T-helper 1 cell (primary cell): Measurements from ENCODE around the gene AK4.
"Not testable (repeated sequence)": the region's sequence is repeated elsewhere in the genome, so short reads cannot be mapped to it uniquely, and the experiment has no call there.

ENCODE experiments used
- DNase-seq, 5 donors: peaks; one replicate each; pipeline ENCODE4 v3.0.0-alpha.2; 2012 to 2020
- total RNA-seq, 4 donors: gene quantifications; one replicate each; lab custom pipeline; 2026; lab: John Stamatoyannopoulos, UW

Gene AK4
- 0 to 0.08 (median 0) reads per million in 4 donors for total RNA-seq

DNA sequence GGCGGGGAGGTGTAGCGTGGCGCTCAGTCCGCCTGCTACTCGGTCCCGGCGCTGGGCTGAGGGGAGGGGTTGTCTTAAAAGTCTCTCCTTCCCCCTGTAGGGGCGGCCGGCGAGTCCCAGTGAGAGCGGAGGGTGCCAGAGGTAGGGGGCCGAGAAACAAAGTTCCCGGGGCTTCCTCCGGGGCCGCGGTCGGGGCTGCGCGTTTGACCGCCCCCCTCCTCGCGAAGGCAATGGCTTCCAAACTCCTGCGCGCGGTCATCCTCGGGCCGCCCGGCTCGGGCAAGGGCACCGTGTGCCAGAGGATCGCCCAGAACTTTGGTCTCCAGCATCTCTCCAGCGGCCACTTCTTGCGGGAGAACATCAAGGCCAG lies at the start of gene AK4:
Gene AK4 (plus strand): TSS at position 26 of the 370 bp plus-strand sequence. CDS start 205 bp downstream, at position 231.
- not testable (repeated sequence) for DNase-seq

DNA sequence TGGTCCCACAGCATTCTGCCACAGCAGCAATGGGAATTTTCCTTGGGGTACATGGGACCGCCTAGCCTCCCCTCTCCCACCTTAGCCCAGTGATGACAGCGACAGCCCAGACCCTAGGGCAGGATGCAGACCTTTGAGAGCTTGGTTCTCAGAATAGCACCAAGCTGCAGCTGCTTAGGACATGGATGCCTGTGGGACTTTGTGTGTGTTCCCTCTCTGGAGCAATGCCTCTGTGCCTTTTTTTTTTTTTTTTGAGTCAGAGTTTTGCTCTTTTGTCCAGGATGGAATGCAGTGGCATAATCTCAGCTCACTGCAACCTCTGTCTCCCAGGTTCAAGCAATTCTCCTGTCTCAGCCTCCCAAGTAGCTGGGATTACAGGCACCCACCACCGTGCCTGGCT lies 44.2 kb upstream of the AK4 start:
- no peak for DNase-seq

DNA sequence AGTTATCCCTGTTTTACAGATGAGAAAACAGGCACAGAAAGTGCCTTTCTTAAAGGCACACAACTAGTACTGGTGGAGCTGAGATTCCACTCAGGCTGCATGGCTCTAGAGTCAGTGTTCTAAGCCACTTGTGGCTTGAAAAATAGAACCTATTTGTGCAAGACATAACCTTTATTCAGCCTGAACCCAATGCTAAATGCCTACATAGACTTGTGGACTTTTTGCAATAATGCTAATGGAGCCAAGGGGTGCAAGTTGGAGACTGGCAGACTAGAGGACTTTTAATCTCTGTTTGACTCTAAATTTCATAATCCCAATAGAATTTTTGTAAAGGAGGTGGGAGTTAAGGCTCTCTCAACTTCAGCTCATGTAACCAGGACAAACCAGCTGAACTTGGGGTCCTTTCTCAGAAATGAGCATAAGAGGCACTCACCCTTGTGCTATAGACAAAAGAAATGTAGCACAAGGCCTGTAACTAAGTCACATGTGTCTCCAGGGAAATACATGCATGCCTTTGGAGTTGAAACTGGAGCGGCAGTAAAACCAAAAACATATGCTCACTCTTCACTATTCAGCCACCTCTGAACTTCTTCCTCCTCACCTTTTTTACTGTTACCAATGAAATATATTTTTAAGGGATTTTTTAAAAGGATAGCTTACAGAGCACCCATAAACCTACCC lies 43.0 kb upstream of the AK4 start:
- DNase-seq = no peak

DNA sequence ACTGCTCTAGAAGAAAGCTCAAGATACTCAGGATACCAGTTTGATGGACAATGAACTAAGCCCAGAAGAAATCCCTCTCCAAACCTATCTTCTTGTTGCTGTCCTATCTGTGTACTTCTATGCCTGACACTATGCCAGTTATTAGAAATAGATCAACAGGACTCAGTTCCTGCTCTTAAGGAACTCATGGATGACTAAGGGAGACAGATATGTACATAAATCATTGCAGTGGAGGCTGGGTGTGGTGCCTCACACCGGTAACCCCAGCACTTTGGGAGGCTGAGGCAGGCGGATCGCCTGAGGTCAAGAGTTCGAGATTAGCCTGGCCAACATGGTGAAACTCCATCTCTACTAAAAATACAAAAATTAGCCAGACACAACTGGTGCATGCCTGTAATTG lies 42.4 kb upstream of the AK4 start:
- DNase-seq = no peak

DNA sequence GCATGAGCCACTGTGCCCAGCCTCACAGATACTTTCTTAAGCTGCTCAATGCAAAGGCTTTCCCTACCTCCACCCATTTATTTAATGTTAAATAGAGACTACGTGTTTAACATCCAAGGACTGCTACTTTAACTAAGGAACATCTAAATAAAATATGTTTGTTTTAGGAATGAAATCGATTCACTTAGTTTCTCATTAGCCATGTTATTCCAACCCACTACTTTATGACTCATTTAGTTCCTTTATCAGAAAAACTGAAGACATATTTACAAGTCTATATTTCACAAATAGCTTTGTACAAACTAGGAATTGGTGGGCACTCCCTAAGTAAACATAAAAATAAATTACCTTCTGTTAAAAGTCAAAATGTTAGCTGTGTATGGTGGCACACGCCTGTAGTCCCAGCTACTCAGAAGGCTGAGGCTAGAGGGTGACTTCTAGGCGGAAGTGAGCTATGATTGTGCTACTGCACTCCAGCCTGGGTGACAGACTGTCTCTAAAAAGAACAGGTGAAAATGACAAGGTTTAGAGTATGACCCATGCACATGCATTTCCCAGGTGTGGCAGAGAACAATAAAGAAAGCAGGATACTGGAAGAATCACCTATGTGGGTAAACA lies 39.9 kb upstream of the AK4 start:
- DNase-seq = no peak

DNA sequence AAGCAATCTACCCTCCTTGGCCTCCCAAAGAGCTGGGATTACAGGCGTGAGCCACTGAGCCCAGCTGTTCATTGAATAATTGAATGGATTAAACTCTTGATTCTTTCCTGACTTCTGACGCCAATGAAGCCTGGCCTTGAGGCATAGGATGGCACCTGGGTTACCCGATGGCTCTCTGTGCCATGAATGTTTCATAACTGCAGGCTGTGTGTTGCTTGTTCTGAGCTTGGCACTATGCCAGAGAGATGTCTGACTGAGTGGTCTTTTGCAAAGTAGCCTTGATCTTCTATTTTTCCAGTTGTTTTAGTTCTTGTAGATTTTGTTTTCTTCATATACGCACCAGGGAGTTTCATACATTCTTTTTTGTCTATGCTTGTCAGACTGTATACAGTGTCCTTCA lies 38.5 kb upstream of the AK4 start:
- DNase-seq = no peak

DNA sequence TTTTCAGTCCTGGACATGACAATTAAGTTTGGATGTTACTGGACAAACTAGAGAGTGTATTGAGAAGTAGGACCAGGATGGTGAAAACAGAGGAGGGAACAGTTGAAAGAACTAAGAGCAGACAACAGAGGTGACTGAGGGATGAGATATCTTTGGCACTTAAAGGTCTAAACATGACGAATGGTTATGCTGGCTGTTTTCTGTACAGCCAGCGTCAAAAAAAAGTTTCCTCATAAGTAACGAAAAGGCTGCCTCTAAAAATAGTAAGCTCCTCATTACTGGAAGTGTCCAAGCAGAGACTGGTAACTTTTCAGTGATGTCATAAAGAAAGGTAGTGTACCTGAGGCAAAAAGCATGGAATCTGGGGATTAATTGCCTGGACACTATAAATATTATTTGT lies 35.2 kb upstream of the AK4 start:
- DNase-seq = no peak

DNA sequence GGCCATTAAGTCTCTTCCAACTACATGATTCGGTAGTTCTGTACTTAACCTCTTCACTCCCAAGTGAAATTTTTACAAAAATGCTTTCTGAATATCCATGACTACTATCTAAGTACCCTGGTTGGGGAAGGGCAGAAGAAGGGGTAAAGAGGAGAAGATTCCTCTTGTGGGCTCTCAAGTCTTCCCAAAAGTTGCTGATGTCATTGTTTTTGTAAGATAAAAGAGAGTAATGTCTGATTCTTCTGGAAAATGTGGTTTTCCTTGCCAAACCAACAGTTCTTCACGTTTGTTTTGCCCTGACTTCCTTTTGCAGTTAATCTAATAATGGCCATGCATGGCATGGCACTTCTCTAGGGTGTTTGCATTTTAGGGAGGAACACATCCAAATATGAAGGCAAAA lies 34.7 kb upstream of the AK4 start:
- DNase-seq = no peak

DNA sequence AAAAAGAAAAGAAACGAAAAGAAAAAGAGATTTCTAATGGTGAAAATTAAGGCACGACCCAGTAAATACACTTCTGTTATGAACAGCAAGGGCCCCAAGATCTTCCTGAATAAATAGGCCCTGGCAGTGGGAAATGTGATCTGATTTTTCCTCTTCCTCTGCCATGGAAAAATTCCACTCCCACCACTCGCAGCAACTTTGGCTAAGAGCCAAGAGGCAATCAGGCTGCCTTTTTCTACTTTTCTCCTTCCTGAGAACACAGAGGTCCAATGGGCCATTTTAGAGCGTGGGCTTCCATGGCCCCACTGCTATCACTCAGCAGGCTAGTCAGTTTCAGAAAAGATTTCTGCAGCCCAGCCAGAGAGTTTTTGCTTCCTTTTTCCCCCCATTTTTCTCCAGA lies 33.7 kb upstream of the AK4 start:
- no peak for DNase-seq

DNA sequence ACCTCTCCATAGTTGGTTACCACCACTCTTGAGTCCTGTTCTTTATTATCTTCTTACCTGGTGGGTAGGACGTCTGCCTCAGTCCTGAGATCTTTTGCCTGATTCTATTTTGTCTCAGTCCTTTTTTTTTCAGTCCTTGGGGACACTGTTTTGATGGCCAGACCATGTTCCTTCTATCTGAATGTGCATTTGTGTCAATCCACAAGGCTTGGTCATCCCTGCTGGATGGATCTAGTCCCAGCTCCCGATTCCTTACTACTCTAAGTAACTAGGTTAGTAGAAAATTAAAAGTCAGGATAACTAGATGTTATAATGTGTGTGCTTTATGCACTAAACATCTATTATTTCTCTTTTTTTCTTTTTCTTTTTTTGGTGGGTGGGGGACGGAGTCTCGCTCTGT lies 28.1 kb upstream of the AK4 start:
- no peak for DNase-seq

DNA sequence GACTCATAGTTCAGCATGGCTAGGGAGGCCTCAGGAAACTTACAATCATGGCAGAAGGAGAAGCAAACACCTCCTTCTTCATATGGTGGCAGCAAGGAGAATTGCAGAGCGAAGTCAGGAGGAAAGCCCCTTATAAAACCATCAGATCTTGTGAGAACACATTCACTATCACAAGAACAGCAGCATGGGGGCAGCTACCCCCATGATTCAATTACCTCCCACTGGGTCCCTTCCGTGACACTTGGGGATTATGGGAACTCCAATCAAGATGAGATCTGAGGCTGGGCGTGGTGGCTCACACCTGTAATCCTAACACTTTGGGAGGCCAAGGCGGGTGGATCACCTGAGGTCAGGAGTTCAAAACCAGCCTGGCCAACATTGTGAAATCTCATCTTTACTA lies 18.9 kb upstream of the AK4 start:
- not testable (repeated sequence) for DNase-seq

DNA sequence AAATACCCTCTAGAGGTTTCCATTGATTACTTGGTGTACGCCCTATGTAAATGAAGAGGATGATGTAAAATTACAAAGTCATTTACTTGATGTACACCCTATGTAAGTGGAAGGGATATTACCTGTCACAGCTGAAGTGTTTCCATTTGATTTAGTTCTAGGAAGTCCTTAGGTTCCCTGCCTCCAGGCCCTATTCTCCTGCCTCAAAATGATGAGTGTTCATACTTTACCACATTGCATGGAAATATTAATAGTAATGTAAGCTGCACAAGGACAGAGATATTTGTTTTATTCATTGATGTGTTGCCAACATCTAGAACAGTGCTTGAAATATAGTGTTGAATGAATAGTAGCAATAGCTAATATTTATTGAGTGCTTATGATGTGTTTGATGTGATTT lies 9.5 kb upstream of the AK4 start:
- no peak for DNase-seq

DNA sequence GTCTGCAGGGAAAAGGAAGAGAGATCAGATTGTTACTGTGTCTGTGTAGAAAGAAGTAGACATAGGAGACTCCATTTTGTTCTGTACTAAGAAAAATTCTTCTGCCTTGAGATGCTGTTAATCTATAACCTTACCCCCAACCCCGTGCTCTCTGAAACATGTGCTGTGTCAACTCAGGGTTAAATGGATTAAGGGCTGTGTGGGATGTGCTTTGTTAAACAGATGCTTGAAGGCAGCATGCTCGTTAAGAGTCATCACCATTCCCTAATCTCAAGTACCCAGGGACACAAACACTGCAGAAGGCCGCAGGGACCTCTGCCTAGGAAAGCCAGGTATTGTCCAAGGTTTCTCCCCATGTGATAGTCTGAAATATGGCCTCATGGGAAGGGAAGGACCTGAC lies 8.2 kb upstream of the AK4 start:
- not testable (repeated sequence) for DNase-seq

DNA sequence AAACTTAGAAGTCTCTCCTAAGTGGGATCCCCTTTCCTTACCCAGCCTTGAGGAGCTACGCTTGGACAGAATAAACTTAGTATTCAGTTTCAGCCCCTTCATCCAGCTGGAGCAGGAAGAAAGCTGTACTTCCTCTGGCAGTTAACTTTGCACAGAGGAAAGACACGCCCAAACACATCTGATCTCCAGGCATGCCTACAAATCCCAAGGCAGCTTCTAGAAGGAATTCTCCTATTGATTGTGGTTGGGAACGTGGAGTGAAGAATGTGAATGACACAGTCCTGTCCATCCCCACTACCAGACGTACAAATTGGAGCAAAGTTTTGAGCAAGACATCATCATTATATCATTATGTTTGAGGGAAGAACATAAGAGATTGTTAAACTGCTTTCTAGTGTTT lies 6.6 kb upstream of the AK4 start:
- DNase-seq = no peak

DNA sequence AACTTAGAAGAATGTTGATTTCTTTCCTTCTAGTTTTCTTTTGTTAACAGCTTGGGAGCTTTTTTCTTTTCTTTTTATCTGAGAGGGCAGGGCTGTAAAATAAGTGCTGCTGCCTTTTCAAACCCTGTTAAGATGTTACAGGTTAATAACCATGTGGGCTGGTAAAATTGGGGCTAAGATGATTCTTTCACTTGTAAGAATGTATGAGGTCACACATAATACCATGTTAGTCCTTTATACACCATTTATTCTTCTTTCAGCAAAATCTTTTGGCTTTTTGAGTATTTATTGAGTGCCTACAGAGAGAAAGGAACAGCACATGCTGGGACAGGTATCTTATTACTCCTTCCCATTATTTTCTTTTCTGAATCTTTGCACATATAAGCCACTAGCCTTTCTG lies 6.1 kb upstream of the AK4 start:
- no peak for DNase-seq

DNA sequence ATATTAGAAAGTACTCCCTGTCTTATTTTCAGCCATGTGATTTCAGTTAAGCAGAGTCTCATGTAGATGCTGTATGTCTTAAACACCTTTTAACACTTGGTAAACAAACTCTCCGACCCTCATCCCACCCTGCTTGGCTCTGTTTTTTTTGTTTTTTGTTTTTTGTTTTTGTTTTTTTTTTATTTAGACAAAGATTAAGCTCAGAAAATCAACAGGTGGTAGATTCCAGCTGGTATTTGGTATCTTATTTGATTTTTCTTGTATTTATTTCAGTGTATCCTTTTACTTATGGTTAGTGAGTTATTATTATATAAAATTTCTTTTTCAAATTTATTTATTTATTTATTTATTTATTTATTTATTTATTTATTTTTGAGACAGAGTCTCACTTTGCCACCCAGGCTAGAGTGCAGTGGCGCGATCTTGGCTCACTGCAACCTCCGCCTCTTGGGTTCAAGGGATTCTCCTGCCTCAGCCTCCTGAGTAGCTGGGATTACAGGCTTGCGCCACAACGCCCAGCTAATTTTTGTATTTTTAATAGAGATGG lies 4.8 kb upstream of the AK4 start:
- DNase-seq = not testable (repeated sequence)

DNA sequence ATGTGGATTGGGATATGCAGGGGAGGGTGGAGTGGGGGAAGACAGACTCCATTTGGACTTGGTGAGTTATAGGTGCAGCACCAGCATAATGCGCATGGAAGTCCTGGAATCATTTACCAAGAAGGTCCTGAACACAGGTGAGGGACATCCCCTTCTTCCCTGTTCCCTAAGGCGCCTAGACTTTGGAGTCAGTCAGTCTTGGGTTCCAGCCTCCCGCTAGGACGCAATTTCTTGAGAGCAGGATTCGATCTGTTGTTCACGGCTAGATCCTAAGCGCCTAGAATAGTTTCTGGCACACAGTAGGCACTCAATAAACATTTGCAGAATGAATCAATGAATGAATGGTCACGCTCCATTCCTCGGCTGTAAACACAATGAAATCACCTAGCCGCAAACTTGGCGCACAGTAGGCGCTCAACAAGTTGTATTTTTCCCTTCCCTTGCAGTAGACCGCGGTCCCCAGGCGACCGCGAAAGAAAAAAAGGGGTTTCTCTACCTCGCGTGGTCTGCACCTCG lies 1.0 kb upstream of the AK4 start:
- no peak for DNase-seq

DNA sequence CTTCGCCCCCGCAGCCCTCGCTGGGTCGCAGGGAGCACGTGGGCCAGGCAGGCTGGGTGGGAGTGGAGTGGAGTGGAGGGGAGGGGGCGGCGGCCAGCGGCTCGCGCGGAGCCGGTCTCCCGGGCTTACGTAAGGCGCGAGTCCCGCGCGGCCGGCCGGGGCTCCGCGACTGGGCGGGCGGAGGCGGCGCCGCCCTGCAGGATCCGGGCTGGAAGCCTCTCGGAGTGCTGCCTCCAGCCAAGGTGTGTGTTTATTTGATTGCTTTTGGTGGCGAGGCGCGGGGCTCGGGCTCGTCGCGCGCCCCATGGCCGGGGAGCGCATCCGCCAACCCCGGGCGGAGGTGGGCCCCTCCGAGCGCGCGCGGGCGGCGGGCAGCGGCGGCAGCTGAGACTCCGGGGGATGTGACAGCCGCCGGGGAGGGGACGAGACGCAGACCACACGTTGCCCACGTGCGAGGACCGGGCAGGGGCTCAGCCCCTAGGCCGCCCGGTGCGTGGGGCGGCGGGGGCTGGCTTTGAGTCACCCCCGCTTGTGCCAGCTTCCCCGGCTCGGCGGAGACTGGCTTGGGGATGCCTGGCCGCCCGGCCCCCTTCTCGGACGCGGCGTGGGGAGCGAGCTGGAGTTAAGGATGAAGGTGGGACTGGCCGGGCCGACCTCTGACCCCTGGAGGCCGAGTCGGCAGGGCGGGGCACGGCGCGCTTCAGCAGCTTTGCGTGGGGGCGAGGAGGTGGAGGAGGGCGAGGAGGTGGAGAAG lies 402 bp upstream of the AK4 start:
- peak in 2 of 5 donors; percentile 1 to 47 for DNase-seq

DNA sequence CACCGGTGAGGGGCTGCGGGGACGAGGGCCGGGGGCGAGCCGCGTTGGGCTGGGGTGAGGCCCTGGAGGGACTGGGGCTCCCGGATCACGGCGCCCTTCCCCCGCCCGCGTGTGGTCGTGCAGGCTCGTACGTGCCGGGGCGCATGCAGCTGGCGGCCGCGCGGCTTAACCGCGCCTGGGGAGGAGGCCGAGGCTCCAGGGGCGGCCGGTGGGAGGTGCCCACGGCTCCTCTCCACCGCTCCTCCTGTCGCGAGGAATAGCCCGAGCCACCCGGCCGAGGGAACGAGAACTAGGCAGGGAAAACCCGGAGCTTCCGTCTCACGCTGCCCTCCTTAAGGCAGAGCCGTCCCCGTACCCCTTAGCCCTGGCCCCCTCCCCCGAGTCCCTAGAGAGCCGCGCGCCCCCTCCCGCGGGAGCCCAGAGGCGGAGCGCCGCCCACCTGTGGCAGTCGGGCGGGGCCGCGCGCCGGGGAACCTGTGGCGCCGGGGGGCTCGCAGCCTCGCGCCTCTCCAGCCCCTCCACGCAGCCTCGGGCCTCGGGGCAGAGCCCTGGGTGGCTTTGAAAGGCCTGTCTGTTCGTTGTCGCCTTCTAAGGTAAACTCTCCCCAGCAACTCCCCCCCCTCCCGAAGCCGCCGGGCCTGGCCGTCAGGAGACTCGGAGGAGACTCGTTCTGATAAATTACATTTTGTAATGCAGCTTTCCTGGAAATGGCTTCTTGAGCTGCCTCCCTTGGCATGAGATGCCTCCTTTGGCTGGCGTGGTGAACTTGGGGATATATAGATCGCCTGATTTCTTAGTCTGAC lies 746 bp downstream of the AK4 start:
- peak in 2 of 5 donors; percentile 2 to 49 for DNase-seq

DNA sequence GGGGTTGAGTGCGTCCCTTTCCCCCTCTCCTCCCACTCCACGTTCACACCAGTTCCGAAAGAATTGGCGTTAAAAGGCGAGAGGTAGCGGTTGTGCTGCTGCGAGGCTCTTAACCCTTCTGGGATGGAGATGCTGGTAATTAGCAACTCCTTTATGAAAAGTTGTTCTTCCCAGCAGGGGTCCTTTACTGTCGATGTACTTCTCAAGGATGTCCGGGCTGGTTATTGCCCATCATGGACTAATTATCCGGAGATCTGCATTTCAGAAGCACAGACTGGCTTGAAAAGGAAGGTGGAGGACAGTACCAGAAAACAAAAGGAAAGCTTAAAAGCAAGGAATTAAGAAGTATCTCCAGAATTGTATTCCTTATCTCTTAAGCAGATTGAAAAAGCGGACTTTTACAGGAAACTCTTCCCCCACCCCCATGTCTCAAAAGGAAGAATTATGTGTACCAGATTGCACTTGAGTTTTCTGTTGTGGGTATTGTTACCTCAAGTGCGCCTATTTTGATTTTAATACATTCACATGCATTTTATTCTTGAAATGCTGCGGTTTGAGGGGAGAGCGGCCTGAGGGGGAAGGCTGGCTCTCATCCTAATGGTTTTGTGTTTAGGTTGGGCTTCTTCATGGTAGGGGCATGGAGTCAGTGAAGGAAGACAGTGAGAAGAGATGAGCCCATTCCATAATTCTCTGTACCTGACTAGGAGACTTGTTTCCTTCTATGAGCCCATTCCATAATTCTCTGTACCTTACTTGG lies 1.5 kb downstream of the AK4 start:
- no peak for DNase-seq

DNA sequence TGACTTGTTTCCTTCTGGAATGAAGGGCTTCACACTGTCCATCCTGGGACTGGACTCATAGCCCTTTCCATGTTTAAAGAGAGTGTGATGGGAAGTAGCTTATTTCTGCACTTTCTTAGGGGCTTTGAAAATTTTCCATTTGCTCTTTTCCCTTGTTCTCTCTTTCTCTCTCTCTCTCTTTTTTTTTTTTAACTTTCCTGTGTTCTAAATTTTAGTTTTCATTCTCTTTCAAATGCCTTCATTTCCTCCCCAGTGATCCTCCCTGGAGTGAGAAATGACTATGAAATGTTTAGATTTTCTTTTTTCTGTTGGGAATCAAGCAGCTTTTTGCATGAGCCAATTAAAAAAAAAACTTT lies 2.1 kb downstream of the AK4 start:
- DNase-seq = no peak
